Measurements from ENCODE around the gene PTTG2.
A peak's percentile ranks its signal among the peaks of the same experiment; 100 is the strongest.

Gene PTTG2

DNA sequence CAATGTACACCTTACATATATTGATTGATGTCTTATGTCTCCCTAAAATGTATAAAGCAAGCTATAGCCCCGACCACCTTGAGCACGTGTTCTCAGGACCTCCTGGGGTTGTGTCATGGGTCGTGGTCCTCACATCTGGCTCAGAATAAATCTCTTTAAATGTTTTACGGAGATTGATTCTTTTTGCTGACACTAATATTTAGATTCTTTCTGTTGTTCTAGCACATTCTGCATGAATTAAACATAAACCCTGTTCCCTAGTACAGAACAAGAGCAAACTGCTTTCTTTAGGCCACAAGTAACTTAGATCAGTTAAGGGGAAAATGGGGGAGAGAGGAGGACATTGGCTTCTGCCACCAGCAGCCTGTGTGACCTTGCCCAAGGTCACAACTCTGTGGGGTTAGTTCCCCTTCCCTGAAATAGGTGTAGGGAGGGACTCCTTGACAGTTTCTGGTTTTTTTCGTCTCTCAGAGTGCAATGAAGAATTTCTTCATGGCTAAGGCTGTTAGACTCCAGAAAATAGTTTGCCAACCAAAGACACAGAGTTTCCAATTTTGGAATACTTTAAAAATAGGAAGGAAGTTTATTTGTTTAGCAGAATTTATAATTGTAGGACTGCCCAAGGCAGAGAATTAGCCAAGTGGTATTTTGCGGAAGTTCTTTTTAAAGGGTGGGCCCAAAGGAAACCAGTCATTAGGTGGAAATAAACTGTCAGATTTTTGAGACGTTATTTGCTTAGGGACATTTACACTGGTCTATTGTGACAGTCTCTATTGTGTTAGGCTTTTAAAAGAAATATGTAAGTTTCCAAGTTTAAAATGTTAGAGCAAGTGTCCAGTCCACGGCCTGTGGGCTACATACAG is 29.4 kb downstream of the PTTG2 start:
- DNase-seq: no peak

DNA sequence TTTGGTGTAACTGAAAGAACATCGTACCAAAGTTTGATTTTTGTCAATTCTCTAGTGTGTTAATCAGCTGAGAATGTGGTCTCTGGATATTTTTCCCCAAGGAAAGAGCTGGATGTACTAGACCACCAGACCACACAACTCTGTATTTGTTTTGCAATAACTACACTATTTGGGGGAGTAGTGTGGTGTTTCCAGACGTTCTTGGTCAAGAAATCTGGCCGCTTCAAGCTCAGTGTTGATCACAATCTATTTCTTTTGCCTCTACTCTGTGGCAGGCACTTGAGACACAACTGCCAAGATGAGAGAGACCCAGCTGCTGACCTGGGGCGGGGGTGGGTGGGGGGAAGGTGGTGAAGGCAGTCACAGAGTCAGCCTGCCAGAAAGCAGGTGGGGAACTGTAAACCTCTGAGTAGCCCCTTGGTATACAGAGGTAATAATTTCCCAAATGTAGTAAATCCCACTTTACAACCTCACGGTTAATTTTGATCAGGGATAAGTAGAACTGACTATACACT is 30.6 kb downstream of the PTTG2 start:
- DNase-seq: no peak

DNA sequence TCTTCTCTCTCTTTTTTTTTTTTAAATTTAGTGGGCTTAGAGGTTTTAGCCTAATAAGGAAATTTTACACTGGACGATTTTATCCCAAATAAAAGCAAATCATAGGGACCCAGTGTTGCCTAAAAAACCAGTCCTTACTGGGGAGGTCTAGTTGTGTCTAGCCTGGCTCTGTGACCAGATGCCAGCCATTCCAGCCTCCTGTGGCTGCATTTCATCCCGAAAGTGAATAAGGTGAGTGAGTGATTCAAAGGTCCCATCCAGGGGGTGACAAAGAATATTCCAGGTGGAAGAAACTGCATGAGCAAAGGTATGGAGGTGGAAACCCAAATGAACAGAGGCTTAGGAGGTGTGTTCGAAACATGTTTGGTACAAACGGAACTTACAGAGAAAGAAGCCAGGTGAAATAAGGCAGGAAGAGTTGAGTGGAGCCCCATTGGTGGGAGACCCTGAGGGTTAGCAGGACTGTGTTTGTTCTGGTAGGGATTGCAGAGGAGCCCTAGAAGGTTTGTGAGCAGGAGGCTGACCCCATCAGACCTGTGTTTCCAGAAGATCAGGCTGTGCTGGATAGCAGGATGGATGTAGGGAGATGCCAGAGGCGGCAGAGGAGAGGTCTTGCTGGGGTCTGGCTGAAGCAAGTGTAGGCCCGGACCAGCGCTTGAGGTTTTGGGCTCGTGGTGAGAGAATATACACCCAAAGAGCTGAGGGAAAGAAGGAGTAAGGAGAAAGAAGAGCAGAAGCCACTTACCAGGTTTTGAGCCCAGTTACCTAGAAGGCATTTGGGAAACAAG is 31.6 kb downstream of the PTTG2 start:
- DNase-seq: no peak

- no peak for DNase-seq
These were observed 33.6 kb downstream of the PTTG2 start for GRCh38 chr4:37993806-37994205.

GRCh38 chr4:37994569-37994968 is 34.4 kb downstream of the PTTG2 start:
- no peak for DNase-seq

DNA sequence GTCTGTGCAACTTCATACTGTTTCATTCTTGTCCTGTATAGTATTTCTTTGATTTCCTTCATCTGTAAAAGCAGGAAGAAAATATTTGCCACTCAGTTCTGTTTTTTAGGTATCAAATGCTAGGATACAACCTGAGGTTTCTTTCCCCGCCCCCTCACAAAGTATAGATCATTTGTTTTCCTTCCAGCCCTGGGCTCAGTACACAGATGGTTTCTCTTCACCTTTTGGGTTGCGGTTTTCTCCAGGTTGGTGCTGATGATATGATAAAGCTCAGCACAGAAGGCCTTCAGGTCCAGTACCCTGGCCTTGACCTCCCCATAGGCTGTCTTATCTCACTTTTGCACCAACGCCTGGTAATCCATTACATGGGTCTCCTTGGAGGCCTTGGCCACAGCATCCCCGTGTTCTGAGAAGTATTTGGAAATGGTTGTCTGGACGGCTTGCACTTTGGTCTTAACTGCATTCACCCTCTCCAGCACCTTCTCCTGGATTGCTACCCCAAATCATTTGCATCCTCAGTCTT is 35.2 kb downstream of the PTTG2 start:
- no peak for DNase-seq

- DNase-seq: no peak
These were observed 36.0 kb downstream of the PTTG2 start for GRCh38 chr4:37995981-37996775.

DNA sequence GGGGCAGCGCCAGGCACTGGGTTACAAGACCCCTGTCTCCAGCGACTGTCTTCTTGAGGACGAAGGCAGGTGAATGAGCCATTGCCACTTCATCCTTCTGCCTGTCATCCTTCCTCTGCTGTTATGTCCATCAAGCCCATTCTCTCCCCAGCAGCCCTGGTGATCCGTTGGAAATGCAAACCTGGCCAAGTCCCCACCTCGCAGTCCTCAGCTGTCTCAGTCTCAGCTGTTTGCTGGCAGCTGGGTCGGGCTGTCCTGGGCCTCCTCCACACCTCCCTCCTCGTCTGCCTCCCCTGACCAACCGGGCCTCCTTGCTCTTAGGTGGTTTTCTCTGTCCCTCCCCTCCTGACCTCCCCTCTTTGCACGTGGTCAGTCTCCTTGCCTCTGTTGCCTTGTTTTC is 38.0 kb downstream of the PTTG2 start:
- no peak for DNase-seq

DNA sequence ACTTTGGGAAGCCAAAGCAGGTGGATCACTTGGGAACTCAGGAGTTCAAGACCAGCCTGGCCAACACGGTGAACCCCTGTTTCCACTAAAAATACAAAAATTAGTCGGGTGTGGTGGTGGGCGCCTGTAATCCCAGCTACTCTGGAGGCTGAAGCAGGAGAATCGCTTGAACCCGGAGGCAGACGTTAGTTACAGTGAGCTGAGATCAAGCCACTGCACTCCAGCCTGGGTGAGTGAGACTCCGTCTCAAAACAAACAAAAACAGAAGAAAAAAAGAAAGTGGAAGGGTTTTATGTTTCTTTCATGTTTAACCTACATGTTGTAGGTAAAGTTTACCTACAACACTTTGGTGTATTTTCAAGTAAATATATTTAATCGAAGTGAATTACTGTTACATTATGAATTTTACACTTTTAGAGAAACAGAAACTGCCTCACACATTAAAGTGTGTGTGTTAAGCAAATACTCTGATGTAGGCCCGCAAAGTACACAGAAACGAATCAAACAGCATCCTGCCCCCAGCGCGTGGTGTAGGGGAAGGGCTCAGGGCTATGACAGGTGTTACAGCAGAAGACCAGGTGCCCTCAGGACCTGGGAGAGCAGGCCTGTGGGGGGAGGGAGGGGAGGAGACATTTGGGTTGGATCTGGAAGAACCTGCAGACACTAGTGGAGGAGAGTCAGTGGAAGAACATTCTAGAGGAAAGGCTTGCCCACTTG is 39.0 kb downstream of the PTTG2 start:
- DNase-seq: no peak

GRCh38 chr4:37999965-38000364 is 39.8 kb downstream of the PTTG2 start:
- no peak for DNase-seq

DNA sequence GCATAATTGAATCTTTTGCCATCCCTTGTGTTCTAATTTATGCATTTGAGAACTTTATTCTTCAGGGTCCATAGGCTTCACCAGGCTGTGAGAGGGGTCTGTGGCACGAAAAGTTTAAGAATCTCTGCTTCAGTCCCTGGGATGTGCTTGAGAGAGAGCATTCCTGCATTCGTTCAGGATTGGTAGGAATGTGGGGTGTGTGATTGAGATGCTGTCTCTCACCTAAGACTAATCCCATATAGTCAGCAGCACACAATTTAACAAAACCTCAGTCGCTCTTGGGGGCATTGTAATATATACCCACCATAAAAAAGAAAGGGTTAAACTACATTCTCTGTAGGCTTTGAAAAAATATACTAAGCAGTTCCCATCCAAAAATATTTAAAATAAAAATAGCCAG is 41.7 kb downstream of the PTTG2 start:
- DNase-seq: no peak

GRCh38 chr4:38002451-38003071 is 42.4 kb downstream of the PTTG2 start:
- no peak for DNase-seq

DNA sequence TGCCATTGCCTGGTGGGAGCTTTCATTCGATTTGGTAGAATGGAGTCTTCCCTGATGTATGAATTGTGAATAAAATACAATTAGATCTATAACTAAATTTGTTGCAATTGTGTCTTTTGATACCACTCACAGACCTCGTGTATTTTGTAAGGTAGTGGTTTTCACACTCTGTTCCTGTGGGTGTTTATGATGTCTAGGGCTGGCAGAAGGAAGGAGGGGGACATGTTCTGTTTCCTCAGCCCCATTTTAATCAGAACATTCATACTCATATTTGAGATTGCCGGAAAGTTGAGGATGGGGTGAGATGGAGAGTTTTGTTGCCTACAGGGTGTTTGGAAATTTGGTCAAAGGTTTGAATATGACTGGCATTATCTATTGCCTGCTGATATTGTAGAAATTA is 42.9 kb downstream of the PTTG2 start:
- no peak for DNase-seq

GRCh38 chr4:38003628-38004027 is 43.4 kb downstream of the PTTG2 start:
- no peak for DNase-seq

- DNase-seq: no peak
These were observed 43.9 kb downstream of the PTTG2 start for GRCh38 chr4:38004062-38004461.

- DNase-seq: no peak
These were observed 44.7 kb downstream of the PTTG2 start for GRCh38 chr4:38004887-38005286.

- no peak for DNase-seq
These were observed 45.4 kb downstream of the PTTG2 start for GRCh38 chr4:38005637-38006036.

DNA sequence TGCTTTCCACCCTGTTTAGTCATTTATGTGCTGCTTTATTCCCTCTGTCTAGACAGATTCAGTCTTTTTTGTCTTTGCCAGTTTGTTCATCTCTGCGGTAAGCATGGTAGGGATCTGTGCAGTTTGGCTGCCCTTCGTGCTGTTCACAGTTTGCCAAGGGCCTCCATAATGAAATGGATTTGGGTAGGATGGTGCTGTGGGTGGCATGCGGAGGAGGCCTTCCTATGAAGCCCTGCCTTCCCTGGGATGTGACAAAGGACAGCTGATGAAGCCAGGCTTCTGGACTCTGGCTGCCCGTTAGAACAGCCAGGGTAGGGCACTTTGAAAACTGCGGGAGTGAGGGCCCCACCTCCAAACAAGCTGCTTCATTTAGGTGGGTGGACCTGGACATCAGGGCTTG is 47.4 kb downstream of the PTTG2 start:
- no peak for DNase-seq

GRCh38 chr4:38008571-38009021 is 48.4 kb downstream of the PTTG2 start:
- peak; percentile 35 for DNase-seq

DNA sequence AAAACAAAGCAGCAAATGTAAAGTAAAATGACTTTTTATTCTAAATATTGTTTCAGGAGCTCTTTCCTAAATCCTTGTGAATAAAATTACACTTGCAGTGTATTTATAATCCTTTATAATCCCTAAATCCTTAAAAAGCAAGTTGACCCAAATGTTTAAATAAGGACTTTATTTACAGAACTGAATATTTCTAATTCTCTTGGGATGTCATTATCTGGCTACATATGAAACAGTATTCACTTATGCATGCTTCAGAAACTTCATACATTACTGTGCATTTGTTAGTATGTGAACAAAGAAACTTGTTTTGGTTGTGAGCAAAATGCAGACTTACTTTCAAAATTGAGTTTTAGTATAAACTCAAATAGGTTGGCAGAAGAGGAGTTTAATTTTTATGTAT is 49.2 kb downstream of the PTTG2 start:
- no peak for DNase-seq

GRCh38 chr4:38009949-38010348 is 49.8 kb downstream of the PTTG2 start:
- DNase-seq: no peak

Data from NCI-H2171 treated with DMSO at 0.1 percent for 48 hours (cell line).